ENCODE results near the gene IL5. TPM values are rescaled to one million over a fixed set of nuclear protein-coding genes. Genes with fewer than 3 reads are reported as not detected.
"Not testable (repeated sequence)": the region's sequence is repeated elsewhere in the genome, so short reads cannot be mapped to it uniquely, and the experiment has no call there.

IL5 gene
- total RNA-seq, 2 experiments from 2014 or later, result 0.25 to 0.33 TPM

GRCh38 chr5:132526974-132527564 is 16.3 kb downstream of the IL5 start:
- CTCF ChIA-PET, result interaction anchor here (0.6 to 3.3 kb wide), 23 partner anchors 10 to 685 kb away, joined by 3 to 22 read pairs (median 3); partner anchors contain the start of gene KIF3A
- Mint-ChIP-seq H3K4me3 (no peak overlapping the region), H3K27me3 (peaks cover 13% of the 10 kb centered on the region), H3K9me3 (no peaks in the 10 kb centered on the region), H3K27ac (no peak overlapping the region), H3K36me3 (ENCODE audit: low read depth) (peaks cover 2% of the 10 kb centered on the region), H3K4me1 (peaks cover 35% of the 10 kb centered on the region)
- POLR2A ChIA-PET, result no interaction called here
- no peak for DNase-seq

DNA sequence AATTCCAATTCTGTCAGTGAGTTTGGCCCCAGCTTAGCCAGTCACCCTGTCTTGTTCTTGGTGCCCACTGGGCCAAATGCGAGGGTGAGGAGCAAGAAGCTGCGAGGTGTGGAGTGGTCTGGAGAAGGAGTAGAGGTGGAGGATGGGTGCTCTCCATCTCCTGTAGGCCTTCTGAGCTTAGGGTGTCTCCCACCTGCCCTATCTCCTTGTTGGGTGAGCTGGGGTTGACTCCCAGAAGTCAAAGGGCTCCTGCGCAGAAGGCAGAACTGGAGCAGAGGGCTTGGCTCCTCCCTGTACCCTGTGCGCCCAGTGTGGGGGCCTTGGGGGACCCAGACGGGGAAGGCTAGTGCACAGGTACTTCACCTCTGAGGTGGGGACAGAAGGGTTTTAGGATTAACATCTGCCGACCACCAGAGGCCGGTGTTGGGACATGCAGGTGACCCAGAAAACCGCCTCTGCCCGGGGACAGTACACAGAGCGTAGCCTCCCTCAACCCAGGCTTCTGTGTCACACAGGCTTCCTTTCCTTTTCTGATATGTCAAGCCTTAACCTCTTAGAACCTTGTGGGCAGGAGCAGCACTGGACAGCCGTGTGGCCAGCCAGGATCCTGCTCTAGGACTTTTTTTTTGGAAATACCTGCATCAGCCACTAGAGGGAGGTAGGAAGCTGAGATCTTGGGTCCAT is 16.9 kb downstream of the IL5 start:
- Mint-ChIP-seq H3K4me1 (peaks cover 35% of the 10 kb centered on the region), H3K27ac (no peak overlapping the region), H3K4me3 (no peak overlapping the region), H3K36me3 (ENCODE audit: low read depth) (peaks cover 3% of the 10 kb centered on the region), H3K9me3 (no peaks in the 10 kb centered on the region), H3K27me3 (peaks cover 11% of the 10 kb centered on the region)
- peak; percentile 55 for DNase-seq
- ChIA-PET CTCF (interaction anchor here (0.6 to 3.3 kb wide), 33 partner anchors 11 to 361 kb away, joined by 3 to 22 read pairs (median 3); partner anchors contain the start of genes KIF3A and SHROOM1), POLR2A (no interaction called here)

GRCh38 chr5:132525299-132525724 is 18.0 kb downstream of the IL5 start:
- H3K27ac Mint-ChIP-seq, result no peak overlapping the region
- H3K4me3 Mint-ChIP-seq, result no peak overlapping the region
- peaks cover 3% of the 10 kb centered on the region for H3K36me3 Mint-ChIP-seq (ENCODE audit: low read depth)
- H3K9me3 Mint-ChIP-seq, result peaks cover 4% of the 10 kb centered on the region
- peaks cover 38% of the 10 kb centered on the region for H3K4me1 Mint-ChIP-seq
- CTCF ChIA-PET, result interaction anchor here (0.7 to 3.3 kb wide), 8 partner anchors 12 to 306 kb away, joined by 3 to 14 read pairs (median 4); partner anchors contain the start of gene SHROOM1
- no peak for DNase-seq
- H3K27me3 Mint-ChIP-seq, result peaks cover 10% of the 10 kb centered on the region
- POLR2A ChIA-PET, result no interaction called here

DNA sequence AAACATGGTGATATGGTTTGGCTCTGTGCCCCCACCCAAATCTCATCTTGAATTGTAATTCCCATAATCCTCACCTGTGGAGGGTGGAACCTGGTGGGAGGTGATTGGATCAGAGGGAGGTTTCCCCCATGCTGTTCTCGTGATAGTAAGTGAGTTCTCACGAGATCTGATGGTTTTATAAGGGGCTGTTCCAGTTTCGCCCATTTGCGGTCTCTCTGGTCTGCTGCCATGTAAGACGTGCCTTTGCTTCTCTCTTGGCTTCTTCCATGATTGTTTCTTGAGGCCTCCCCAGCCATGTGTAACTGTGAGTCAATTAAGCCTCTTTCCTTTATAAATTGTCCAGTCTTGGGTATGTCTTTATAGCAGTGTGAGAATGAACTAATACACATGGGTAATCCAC is 18.4 kb downstream of the IL5 start:
- Mint-ChIP-seq H3K27me3 (peaks cover 10% of the 10 kb centered on the region), H3K4me1 (peaks cover 38% of the 10 kb centered on the region)
- H3K9me3 Mint-ChIP-seq; H3K27ac Mint-ChIP-seq; H3K36me3 Mint-ChIP-seq (ENCODE audit: low read depth); H3K4me3 Mint-ChIP-seq; POLR2A ChIA-PET; DNase-seq: not testable (repeated sequence)
- CTCF ChIA-PET, result interaction anchor here (0.8 to 3.3 kb wide), 4 partner anchors 12 to 306 kb away, joined by 3 to 14 read pairs (median 6); partner anchors contain the start of gene SHROOM1

DNA sequence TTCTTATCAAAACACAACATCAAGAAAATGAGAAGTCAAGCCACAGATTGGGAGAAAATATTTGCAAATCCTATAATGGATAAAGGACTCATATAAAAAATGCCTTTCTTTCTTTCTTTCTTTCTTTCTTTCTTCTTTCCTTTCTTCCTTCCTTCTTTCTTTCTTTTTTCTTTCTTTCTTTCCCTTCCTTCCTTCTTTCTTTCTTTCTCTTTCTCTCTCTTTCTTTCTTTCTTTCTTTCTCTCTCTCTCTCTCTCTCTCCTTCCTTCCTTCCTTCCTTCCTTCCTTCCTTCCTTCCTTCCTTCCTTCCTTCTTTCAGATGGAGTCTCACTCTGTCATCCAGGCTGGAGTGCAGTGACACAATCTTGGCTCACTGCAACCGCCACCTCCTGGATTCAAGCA is 21.3 kb downstream of the IL5 start:
- H3K4me3 Mint-ChIP-seq; POLR2A ChIA-PET; H3K36me3 Mint-ChIP-seq (ENCODE audit: low read depth); H3K27me3 Mint-ChIP-seq; H3K27ac Mint-ChIP-seq; H3K9me3 Mint-ChIP-seq; DNase-seq: not testable (repeated sequence)
- H3K4me1 Mint-ChIP-seq, result peaks cover 26% of the 10 kb centered on the region
- CTCF ChIA-PET, result interaction anchor here (0.7 kb wide), 1 partner anchor 120 kb away, joined by 5 read pairs; no protein-coding TSS in a partner anchor

- POLR2A ChIA-PET; DNase-seq; H3K4me1 Mint-ChIP-seq; H3K27ac Mint-ChIP-seq; H3K36me3 Mint-ChIP-seq (ENCODE audit: low read depth); H3K4me3 Mint-ChIP-seq: not testable (repeated sequence)
- CTCF ChIA-PET, result interaction anchor here (0.6 kb wide), 1 partner anchor 47 kb away, joined by 4 read pairs; no protein-coding TSS in a partner anchor
- peaks cover 14% of the 10 kb centered on the region for H3K9me3 Mint-ChIP-seq
- H3K27me3 Mint-ChIP-seq, result peaks cover 25% of the 10 kb centered on the region
Measured at GRCh38 chr5:132513618-132514336, 29.5 kb downstream of the IL5 start.

GRCh38 chr5:132510076-132510475 is 33.2 kb downstream of the IL5 start:
- H3K36me3 Mint-ChIP-seq (ENCODE audit: low read depth), result peaks cover 3% of the 10 kb centered on the region
- no peak overlapping the region for H3K4me3 Mint-ChIP-seq
- no peak for DNase-seq
- CTCF ChIA-PET, result interaction anchor here (2.1 to 4.6 kb wide), 2 partner anchors 9 to 16 kb away, joined by 7 to 22 read pairs; no protein-coding TSS in a partner anchor
- H3K27me3 Mint-ChIP-seq, result peaks cover 44% of the 10 kb centered on the region
- H3K4me1 Mint-ChIP-seq, result peaks cover 7% of the 10 kb centered on the region
- POLR2A ChIA-PET, result interaction anchor here (0.8 kb wide), 1 partner anchor 14 kb away, joined by 3 read pairs; no protein-coding TSS in a partner anchor
- H3K9me3 Mint-ChIP-seq, result peaks cover 14% of the 10 kb centered on the region
- H3K27ac Mint-ChIP-seq, result no peak overlapping the region

DNA sequence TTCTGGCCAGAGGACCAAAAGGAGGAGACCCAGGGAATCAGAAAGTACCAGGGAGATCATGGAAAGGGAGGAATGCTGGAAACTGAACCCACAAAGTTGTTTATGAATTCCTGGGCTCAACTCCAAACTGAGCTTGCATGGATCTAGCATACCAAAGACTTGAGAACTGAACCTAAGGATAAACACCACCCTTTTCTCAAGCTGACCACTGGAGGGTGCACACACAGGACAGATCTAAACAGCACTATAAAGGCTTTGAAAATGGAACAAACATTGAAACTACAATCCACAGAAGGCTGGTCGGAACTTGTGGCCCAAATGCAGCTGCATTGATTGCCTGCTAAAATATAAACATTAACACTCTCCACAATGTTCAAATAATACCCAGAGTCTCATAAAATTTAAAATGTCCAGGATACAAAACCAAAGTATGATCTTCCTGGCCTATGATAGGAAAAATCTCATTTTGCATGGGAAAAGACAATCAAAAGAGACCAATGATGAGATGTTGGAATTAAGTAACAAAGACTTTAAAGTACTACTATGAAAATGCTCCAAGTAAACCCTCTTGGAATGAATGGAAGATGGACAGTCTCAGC is 37.1 kb downstream of the IL5 start:
- no peak for DNase-seq
- no peaks in the 10 kb centered on the region for H3K36me3 Mint-ChIP-seq (ENCODE audit: low read depth)
- H3K4me1 Mint-ChIP-seq, result peaks cover 9% of the 10 kb centered on the region
- ChIA-PET POLR2A (interaction anchor here (0.6 kb wide), 1 partner anchor 62 kb away, joined by 3 read pairs; no protein-coding TSS in a partner anchor), CTCF (interaction anchor here (0.5 to 10.0 kb wide), 5 partner anchors 8 to 279 kb away, joined by 3 to 147 read pairs (median 5); no protein-coding TSS in a partner anchor)
- H3K27me3 Mint-ChIP-seq, result peaks cover 30% of the 10 kb centered on the region
- H3K27ac Mint-ChIP-seq, result no peak overlapping the region
- H3K9me3 Mint-ChIP-seq, result peaks cover 2% of the 10 kb centered on the region
- H3K4me3 Mint-ChIP-seq, result no peak overlapping the region

DNA sequence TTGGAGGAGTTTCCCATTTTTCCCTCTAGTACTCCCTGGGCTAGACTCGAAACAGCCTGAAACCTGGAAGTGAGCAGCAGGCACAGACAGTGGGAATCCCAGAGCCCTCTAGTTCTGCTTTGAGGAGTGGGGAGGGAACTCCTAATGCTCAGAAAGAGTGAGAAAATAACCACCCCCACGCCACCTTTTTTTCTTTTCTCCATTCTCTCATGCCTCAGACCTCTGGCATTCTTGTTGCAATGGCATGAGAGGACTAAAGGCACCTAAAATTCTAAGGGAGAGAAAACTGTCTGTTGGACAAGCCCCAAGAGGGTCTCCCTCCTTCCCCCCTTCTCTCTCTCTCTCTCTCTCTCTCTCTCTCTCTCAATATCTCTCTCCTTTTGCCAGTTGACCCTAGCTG is 37.7 kb downstream of the IL5 start:
- peaks cover 30% of the 10 kb centered on the region for H3K27me3 Mint-ChIP-seq
- CTCF ChIA-PET, result interaction anchor here (0.8 to 10.0 kb wide), 4 partner anchors 8 to 117 kb away, joined by 4 to 147 read pairs (median 5); no protein-coding TSS in a partner anchor

GRCh38 chr5:132504746-132505145 is 38.6 kb downstream of the IL5 start:
- CTCF ChIA-PET, result interaction anchor here (0.9 to 10.0 kb wide), 3 partner anchors 21 to 116 kb away, joined by 3 to 147 read pairs (median 5); no protein-coding TSS in a partner anchor
- Mint-ChIP-seq H3K27me3 (peaks cover 26% of the 10 kb centered on the region), H3K27ac (no peak overlapping the region), H3K9me3 (no peaks in the 10 kb centered on the region), H3K4me1 (peaks cover 21% of the 10 kb centered on the region), H3K4me3 (no peak overlapping the region), H3K36me3 (ENCODE audit: low read depth) (no peaks in the 10 kb centered on the region)
- POLR2A ChIA-PET, result no interaction called here
- DNase-seq, result no peak

More for the DNA sequence above, 37.7 kb downstream of the IL5 start:
- Mint-ChIP-seq H3K36me3 (ENCODE audit: low read depth) (no peaks in the 10 kb centered on the region), H3K4me1 (peaks cover 14% of the 10 kb centered on the region), H3K4me3 (no peak overlapping the region), H3K27ac (no peak overlapping the region), H3K9me3 (peaks cover 1% of the 10 kb centered on the region)
- no peak for DNase-seq
- POLR2A ChIA-PET, result no interaction called here

GRCh38 chr5:132503244-132503643 is 40.1 kb downstream of the IL5 start:
- ChIA-PET POLR2A (no interaction called here), CTCF (interaction anchor here (0.7 to 10.0 kb wide), 4 partner anchors 26 to 326 kb away, joined by 3 to 147 read pairs (median 4); no protein-coding TSS in a partner anchor)
- Mint-ChIP-seq H3K4me3 (no peak overlapping the region), H3K9me3 (no peaks in the 10 kb centered on the region), H3K4me1 (peaks cover 36% of the 10 kb centered on the region), H3K27ac (no peak overlapping the region), H3K27me3 (peaks cover 15% of the 10 kb centered on the region), H3K36me3 (ENCODE audit: low read depth) (no peaks in the 10 kb centered on the region)
- DNase-seq, result no peak

Measured in activated CD4-positive, alpha-beta T cell treated with anti-CD3 and anti-CD28 coated beads, Interleukin-2, amount 10 ng/mL, durations not matched to agents 7 days and 5 days (primary cell).